NCI-H526 treated with DMSO at 0.1 percent for 48 hours (cell line): ENCODE results near the gene RHBDL3.

Source experiments
- DNase-seq: peaks from one replicate; lab custom pipeline; 2025; lab: John Stamatoyannopoulos, UW

Gene RHBDL3

GRCh38 chr17:32357615-32358014, 92.0 kb downstream of the RHBDL3 start:
- DNase-seq: no peak

- DNase-seq: no peak
Measured at GRCh38 chr17:32361270-32361669, 95.6 kb downstream of the RHBDL3 start.

- no peak for DNase-seq
Measured at GRCh38 chr17:32370426-32370825, 104.8 kb downstream of the RHBDL3 start.
